SKM-1 treated with dmso at 0.1 percent for 144 hours (cell line): Measurements from ENCODE around the gene IL18R1.
"Not testable (repeated sequence)": the region's sequence is repeated elsewhere in the genome, so short reads cannot be mapped to it uniquely, and the experiment has no call there.

ENCODE experiments used
- DNase-seq: peaks from one replicate; lab custom pipeline; 2025; ENCODE audit not compliant: unreplicated experiment; lab: John Stamatoyannopoulos, UW

The IL18R1 gene

GRCh38 chr2:102355526-102356380 is at the start of gene IL18R1:
Gene IL18R1 (plus strand): TSS chr2:102355796. CDS start chr2:102362661, 6,865 bp downstream.
- DNase-seq, result peak; percentile 28

- DNase-seq, result no peak
Measured at GRCh38 chr2:102306125-102306524, 49.5 kb upstream of the IL18R1 start.

- peak; percentile 63 for DNase-seq
Measured at GRCh38 chr2:102310964-102311640, 44.5 kb upstream of the IL18R1 start, which contains the start of gene IL1RL1. Gene IL1RL1 (plus strand): TSS chr2:102311563. CDS start chr2:102338265, 26,702 bp downstream.

- DNase-seq, result no peak
Measured at GRCh38 chr2:102313025-102313424, 42.6 kb upstream of the IL18R1 start.

GRCh38 chr2:102313471-102313870 is 42.1 kb upstream of the IL18R1 start:
- DNase-seq, result no peak

- no peak for DNase-seq
Measured at GRCh38 chr2:102313950-102314349, 41.6 kb upstream of the IL18R1 start.

GRCh38 chr2:102315921-102316320 is 39.7 kb upstream of the IL18R1 start:
- no peak for DNase-seq

GRCh38 chr2:102317715-102318114 is 37.9 kb upstream of the IL18R1 start:
- no peak for DNase-seq

GRCh38 chr2:102318437-102318836 is 37.2 kb upstream of the IL18R1 start:
- no peak for DNase-seq

GRCh38 chr2:102321941-102322719 is 33.5 kb upstream of the IL18R1 start:
- DNase-seq, result no peak

GRCh38 chr2:102324914-102325313 is 30.7 kb upstream of the IL18R1 start:
- DNase-seq, result not testable (repeated sequence)

GRCh38 chr2:102331311-102331980 is 24.1 kb upstream of the IL18R1 start:
- DNase-seq, result no peak

GRCh38 chr2:102334486-102334885 is 21.1 kb upstream of the IL18R1 start:
- DNase-seq, result no peak

GRCh38 chr2:102335871-102336366 is 19.7 kb upstream of the IL18R1 start:
- DNase-seq, result no peak

- DNase-seq, result no peak
Measured at GRCh38 chr2:102336502-102336945, 19.1 kb upstream of the IL18R1 start.

GRCh38 chr2:102337012-102337411 is 18.6 kb upstream of the IL18R1 start:
- no peak for DNase-seq

GRCh38 chr2:102337481-102338386 is 17.9 kb upstream of the IL18R1 start:
- no peak for DNase-seq

GRCh38 chr2:102340778-102341177 is 14.8 kb upstream of the IL18R1 start:
- DNase-seq, result peak; percentile 70

GRCh38 chr2:102342888-102343287 is 12.7 kb upstream of the IL18R1 start:
- no peak for DNase-seq
